HFFc6 (cell line): ENCODE results near the gene LRRC3. TPM values are rescaled to one million over a fixed set of nuclear protein-coding genes. Genes with fewer than 3 reads are reported as not detected.
"Not testable (repeated sequence)": the region's sequence is repeated elsewhere in the genome, so short reads cannot be mapped to it uniquely, and the experiment has no call there.

Source experiments
- DNase-seq: peaks from one replicate; pipeline ENCODE4 v3.0.0-alpha.2; 2018
- H3K27ac Mint-ChIP-seq: 2 replicates; pipeline ENCODE4 v1.8.0; 2020; ENCODE audit warnings: mild to moderate bottlenecking, mixed read lengths
- H3K27me3 Mint-ChIP-seq: 2 replicates; pipeline ENCODE4 v1.8.0; 2021; ENCODE audit warnings: mild to moderate bottlenecking, moderate library complexity, mixed read lengths; ENCODE audit not compliant: insufficient read depth
- H3K36me3 Mint-ChIP-seq: 2 replicates; pipeline ENCODE4 v1.8.0; 2021; ENCODE audit warnings: low read depth, mixed read lengths
- H3K4me1 Mint-ChIP-seq: 2 replicates; pipeline ENCODE4 v1.8.0; 2020; ENCODE audit warnings: low read depth, mixed read lengths
- H3K4me3 Mint-ChIP-seq: 2 replicates; pipeline ENCODE4 v1.8.0; 2020; ENCODE audit warnings: mild to moderate bottlenecking, moderate library complexity, mixed read lengths
- H3K9me3 Mint-ChIP-seq: 2 replicates; pipeline ENCODE4 v1.8.0; 2020; ENCODE audit warnings: mild to moderate bottlenecking, mixed read lengths
- total RNA-seq, 6 experiments: library from RNA; stranded (reverse); fragmentation: NEBNext Ultra II Directional; extraction: Animal tissue kit (Norgen Biotek cat#: 25700); gene quantifications; 2 replicates in 1 of 6; 3 replicates in 5 of 6; pipeline ENCODE4 v1.2.3, GENCODE V29; 2021
- TF ChIP-seq, protein P1 (sequence below): fragments of 200-600 bp; sonication (generic); IDR thresholded peaks from 2 replicates; pipeline ENCODE4 v1.5.0; 2021; ENCODE audit warnings: antibody characterized with exemption, mild to moderate bottlenecking

Gene LRRC3
- total RNA-seq, 6 experiments from 2014 or later, result not detected

DNA sequence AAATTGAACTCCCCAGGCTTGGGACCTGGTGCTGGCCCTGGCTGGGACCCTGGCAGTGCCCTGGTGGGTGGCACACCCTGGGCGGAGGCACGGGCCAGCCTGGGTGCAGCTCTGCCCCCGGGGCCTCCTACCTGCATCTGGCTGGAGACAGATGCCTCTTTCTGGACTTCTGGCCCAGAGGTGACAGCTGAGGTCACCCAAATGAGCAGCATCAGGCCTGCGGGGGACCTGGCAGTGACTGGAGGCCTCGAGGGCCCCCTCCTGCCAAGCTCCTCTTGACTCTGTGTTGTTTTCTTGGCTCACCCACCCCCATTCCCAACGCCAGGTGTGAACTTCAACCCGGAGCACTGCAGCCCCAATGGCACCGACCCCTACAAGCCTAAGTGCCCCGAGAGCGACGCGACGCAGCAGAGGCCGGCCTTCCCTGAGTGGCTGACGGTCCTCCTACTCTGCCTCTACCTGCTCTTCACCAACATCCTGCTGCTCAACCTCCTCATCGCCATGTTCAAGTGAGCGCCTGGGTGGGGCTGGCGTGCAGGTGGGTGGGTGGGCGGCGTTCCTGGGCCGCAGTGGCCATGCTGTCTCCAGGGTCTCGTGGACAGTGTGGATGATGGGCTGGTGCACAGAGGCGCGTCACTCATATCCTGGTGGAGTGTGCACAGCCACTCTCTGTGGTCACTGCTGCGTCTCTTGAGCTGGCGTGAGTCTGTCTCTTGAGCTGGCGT lies 41.6 kb upstream of the LRRC3 start:
- Mint-ChIP-seq H3K4me1 (no peaks in the 10 kb centered on the region), H3K27me3 (peaks cover 5% of the 10 kb centered on the region), H3K9me3 (peaks cover 48% of the 10 kb centered on the region), H3K27ac (no peak overlapping the region), H3K36me3 (peaks cover 12% of the 10 kb centered on the region), H3K4me3 (no peak overlapping the region)
- no peak for DNase-seq
- TF ChIP-seq, protein P1, sequence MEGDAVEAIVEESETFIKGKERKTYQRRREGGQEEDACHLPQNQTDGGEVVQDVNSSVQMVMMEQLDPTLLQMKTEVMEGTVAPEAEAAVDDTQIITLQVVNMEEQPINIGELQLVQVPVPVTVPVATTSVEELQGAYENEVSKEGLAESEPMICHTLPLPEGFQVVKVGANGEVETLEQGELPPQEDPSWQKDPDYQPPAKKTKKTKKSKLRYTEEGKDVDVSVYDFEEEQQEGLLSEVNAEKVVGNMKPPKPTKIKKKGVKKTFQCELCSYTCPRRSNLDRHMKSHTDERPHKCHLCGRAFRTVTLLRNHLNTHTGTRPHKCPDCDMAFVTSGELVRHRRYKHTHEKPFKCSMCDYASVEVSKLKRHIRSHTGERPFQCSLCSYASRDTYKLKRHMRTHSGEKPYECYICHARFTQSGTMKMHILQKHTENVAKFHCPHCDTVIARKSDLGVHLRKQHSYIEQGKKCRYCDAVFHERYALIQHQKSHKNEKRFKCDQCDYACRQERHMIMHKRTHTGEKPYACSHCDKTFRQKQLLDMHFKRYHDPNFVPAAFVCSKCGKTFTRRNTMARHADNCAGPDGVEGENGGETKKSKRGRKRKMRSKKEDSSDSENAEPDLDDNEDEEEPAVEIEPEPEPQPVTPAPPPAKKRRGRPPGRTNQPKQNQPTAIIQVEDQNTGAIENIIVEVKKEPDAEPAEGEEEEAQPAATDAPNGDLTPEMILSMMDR, result no peak

DNA sequence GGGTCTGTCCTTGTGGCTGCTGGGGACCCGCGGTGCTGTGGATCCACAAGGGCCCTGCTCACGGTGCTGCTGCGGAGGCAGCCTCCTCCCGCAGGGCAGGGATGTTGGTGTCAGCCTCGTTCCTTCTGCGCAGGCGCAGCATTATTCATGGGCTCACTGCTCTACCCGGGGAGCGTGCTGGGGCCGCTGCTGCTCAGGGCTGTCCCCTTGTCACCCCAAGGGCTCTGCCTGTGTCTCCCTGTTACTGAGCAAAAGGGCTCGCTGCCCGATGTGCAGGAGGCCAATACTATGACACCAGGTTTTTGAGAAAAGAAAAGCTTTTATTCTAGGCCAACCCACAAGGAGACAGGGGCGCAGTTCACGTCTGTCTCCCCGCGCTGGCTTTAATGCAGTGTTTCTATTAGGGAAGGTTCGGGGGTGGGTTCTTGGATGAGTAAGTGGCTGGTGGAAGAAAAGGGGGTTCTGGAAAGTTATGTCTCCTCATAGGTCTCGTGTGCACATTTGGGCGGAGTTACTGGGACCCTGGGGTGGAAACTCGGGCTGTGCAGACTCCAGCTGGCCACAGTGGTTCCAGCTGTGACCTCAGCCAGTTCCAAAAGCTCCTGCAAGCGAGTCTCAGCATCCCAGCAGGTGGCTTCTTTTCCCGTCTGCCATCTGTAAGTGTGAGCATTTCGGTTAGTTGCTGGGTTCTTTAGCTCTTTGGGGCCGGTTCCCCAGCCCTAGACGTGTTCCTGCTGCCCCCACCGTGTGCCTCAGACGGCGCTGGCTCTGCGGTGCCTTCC lies 40.8 kb upstream of the LRRC3 start:
- Mint-ChIP-seq H3K4me1 (no peaks in the 10 kb centered on the region), H3K36me3 (peaks cover 7% of the 10 kb centered on the region), H3K27ac (no peak overlapping the region), H3K9me3 (peaks cover 47% of the 10 kb centered on the region), H3K4me3 (no peak overlapping the region), H3K27me3 (peaks cover 3% of the 10 kb centered on the region)
- TF ChIP-seq, protein P1, result no peak
- no peak for DNase-seq

DNA sequence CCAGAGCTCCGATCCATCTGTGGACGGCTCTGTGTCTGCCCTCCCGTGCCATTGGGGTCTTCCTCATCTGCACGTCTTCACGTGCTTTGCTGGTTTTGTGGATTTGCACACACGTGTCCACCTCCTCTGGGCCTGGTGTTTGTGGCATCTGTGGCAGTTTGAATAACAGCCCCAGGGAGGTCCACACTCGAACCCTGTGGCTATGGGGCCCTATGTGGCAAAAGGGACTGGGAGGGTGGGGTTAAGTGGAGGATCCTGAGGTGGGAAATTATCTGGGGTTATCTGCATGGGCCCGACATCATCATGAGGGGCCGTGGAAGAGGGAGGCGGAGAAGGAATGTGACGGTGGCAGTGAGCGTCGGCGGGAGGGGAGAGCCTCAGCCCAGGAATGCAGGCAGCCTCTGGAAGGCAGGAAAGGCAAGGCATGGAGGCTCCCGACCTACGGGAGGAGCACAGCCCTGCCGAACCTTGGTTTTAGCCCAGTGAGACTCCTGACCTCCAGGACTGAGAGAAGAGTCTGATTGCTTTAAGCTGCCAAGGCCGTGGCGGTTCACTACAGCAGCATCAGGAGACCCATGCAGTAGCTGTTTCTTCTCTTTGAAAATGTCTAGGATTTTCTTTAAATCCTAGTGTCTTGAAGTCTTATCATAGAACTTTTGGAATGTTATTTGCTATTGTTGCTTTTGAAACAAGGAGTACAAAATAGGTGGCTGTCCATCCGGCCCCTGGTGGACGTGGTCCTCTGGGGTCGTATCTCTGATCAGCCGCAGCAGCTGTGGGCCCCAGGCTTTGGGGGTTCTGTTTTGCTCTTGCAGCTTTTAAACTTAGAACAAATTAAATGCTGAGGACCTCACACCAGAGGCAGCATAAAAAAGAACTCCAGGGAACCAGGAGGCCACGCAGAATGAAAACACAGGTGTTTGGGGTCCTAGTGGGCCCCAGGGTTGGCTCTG lies 40.0 kb upstream of the LRRC3 start:
- Mint-ChIP-seq H3K27ac (no peak overlapping the region), H3K36me3 (peaks cover 11% of the 10 kb centered on the region), H3K4me3 (no peak overlapping the region), H3K27me3 (no peaks in the 10 kb centered on the region; the same call in 1 of the 2 replicates), H3K4me1 (no peaks in the 10 kb centered on the region), H3K9me3 (peaks cover 46% of the 10 kb centered on the region)
- no peak for DNase-seq
- TF ChIP-seq, protein P1, result no peak

DNA sequence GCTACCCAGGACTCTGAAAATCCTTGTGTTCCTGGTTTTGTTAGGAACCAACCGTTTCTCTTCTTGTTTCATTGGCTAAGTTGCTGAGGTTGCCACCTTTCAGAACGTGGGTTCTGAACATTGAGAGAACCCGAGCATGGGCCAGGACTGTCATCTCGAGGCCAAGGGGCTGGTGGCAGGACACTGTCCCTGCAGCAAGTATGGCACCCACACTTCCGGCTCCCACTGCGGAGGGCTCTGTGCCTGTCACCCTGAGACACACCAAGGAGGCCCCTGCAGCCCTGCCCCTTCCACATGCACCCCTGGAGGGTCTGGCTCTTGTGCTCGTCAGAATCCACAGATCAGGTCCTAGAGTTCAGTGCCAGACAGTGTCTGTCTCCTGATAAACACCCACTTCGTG lies 39.1 kb upstream of the LRRC3 start:
- DNase-seq, result no peak
- Mint-ChIP-seq H3K27ac (no peak overlapping the region), H3K36me3 (peaks cover 11% of the 10 kb centered on the region), H3K4me1 (no peaks in the 10 kb centered on the region), H3K4me3 (no peak overlapping the region), H3K27me3 (no peaks in the 10 kb centered on the region; the same call in 1 of the 2 replicates), H3K9me3 (peaks cover 50% of the 10 kb centered on the region)
- TF ChIP-seq, protein P1, result no peak

DNA sequence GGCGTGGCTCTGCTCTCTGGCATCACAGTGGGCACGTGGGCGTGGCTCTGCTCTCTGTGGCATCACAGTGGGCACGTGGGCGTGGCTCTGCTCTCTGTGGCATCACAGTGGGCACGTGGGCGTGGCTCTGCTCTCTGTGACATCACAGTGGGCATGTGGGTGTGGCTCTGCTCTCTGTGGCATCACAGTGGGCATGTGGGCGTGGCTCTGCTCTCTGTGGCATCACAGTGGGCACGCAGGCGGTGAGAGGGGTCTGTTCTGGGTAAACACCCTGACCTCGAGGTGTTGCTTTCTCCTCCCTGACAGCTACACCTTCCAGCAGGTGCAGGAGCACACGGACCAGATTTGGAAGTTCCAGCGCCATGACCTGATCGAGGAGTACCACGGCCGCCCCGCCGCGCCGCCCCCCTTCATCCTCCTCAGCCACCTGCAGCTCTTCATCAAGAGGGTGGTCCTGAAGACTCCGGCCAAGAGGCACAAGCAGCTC lies 37.6 kb upstream of the LRRC3 start:
- not testable (repeated sequence) for H3K27ac Mint-ChIP-seq, H3K4me1 Mint-ChIP-seq

More for the DNA sequence above, 37.6 kb upstream of the LRRC3 start:
- peaks cover 49% of the 10 kb centered on the region for H3K9me3 Mint-ChIP-seq
- H3K36me3 Mint-ChIP-seq, H3K27me3 Mint-ChIP-seq, DNase-seq, H3K4me3 Mint-ChIP-seq: not testable (repeated sequence)
